Ishikawa (cell line): ENCODE measurements around the gene MAML2.

Source experiments
- CEBPB ChIP-seq: IDR thresholded peaks from 2 replicates; pipeline ENCODE4 v1.6.1; 2012
- CREB1 ChIP-seq: IDR thresholded peaks from 2 replicates; pipeline ENCODE4 v1.6.1; 2012; ENCODE audit warnings: low read depth
- EGR1 ChIP-seq: IDR thresholded peaks from 2 replicates; pipeline ENCODE4 v1.6.1; 2012
- EP300 ChIP-seq: IDR thresholded peaks from 2 replicates; pipeline ENCODE4 v1.6.1; 2012; ENCODE audit warnings: borderline replicate concordance
- REST ChIP-seq: IDR thresholded peaks from 2 replicates; pipeline ENCODE4 v1.6.1; 2012; ENCODE audit warnings: low read depth, mild to moderate bottlenecking
- YY1 ChIP-seq: IDR thresholded peaks from 2 replicates; pipeline ENCODE4 v1.6.1; 2012; ENCODE audit warnings: low read depth

- no peak for TF ChIP-seq YY1
- TF ChIP-seq CEBPB = no peak
- no peak for TF ChIP-seq CREB1
- TF ChIP-seq REST = no peak
- no peak for TF ChIP-seq EP300
- no peak for TF ChIP-seq EGR1
Observed at GRCh38 chr11:96130061-96130620, 212.9 kb downstream of the MAML2 start.
